ENCODE data around the gene PPM1F.

DNA sequence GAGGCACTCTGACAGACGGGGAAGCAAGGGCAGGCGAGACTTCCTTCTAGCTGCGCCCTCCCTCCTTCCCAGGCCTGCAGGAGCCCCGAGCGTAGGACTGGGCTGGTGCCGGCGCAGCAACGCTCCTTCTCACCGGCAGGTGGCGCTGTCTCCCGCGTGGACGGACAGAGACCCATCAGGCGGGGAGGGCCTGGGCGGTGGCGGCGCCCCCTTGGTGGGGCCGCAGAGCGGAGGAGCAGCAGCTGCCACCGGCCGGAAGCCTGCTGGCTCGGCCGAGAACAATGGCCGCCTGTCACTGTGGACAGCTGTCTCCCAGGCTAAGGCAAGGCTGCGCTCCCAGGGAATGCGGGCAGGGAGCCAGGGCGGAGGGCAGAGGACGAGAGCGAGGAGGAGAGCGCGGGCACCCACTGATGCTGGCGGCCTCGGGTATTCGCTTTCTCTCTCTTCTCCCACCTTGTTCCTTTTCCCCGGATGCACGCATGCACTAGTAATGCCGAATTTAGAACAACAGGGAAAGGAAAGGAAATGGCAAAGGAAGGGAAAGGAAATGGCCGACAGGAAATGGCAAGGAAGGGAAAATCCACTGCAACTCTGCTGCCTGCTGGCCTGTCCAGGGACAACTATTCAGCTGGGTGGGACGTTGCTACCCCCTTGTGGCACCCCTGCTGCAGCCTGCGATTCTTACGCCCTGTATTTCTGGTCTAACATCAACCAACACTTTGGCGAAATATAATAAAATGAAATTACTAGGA, 14.4 kb downstream of the PPM1F start:
- TF ChIP-seq POLR2A (IDR thresholded peaks at IDR 0.05), result no peak
- TF ChIP-seq, protein P1, sequence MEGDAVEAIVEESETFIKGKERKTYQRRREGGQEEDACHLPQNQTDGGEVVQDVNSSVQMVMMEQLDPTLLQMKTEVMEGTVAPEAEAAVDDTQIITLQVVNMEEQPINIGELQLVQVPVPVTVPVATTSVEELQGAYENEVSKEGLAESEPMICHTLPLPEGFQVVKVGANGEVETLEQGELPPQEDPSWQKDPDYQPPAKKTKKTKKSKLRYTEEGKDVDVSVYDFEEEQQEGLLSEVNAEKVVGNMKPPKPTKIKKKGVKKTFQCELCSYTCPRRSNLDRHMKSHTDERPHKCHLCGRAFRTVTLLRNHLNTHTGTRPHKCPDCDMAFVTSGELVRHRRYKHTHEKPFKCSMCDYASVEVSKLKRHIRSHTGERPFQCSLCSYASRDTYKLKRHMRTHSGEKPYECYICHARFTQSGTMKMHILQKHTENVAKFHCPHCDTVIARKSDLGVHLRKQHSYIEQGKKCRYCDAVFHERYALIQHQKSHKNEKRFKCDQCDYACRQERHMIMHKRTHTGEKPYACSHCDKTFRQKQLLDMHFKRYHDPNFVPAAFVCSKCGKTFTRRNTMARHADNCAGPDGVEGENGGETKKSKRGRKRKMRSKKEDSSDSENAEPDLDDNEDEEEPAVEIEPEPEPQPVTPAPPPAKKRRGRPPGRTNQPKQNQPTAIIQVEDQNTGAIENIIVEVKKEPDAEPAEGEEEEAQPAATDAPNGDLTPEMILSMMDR (IDR thresholded peaks at IDR 0.05), result peak; percentile 95 to 100 (median 98)
